Small intestine (tissue), 7 donors: ENCODE measurements around the gene BSND. TPM values are rescaled to one million over a fixed set of nuclear protein-coding genes. Genes with fewer than 3 reads are reported as not detected.

ENCODE experiments used
- DNase-seq, 2 donors: peaks; one replicate each; pipeline versions ENCODE4 v3.0.0 to v3.0.0-alpha.2; 2013
- FAIRE-seq: peaks from 2 replicates; lab custom pipeline; 2012; peaks lifted over from hg19 to GRCh38; lab: Jason Lieb, UNC
- H3K27ac ChIP-seq, 3 donors: one replicate each; pipeline ENCODE4 v1.5.1; 2013; ENCODE audit warnings: low read length in 2 of 3, mild to moderate bottlenecking in 2 of 3, control low read depth in 1 of 3, inconsistent platforms in 1 of 3, low read depth in 1 of 3, moderate library complexity in 1 of 3
- H3K27me3 ChIP-seq, 3 donors: one replicate each; pipeline ENCODE4 v1.6.1; 2013; ENCODE audit warnings: low read length in 3 of 3, inconsistent platforms in 1 of 3; ENCODE audit not compliant: control insufficient read depth in 3 of 3, insufficient read depth in 3 of 3
- H3K36me3 ChIP-seq, 3 donors: one replicate each; pipeline ENCODE4 v1.6.1; 2013; ENCODE audit warnings: low read length in 3 of 3, inconsistent platforms in 1 of 3, low read depth in 1 of 3, mild to moderate bottlenecking in 1 of 3, moderate library complexity in 1 of 3; ENCODE audit not compliant: control insufficient read depth in 3 of 3, insufficient read depth in 2 of 3
- H3K4me1 ChIP-seq, 3 donors: one replicate each; pipeline ENCODE4 v1.6.1; 2013; ENCODE audit warnings: low read length in 2 of 3, inconsistent platforms in 1 of 3, low read depth in 1 of 3, mild to moderate bottlenecking in 1 of 3, moderate library complexity in 1 of 3; ENCODE audit not compliant: control insufficient read depth in 3 of 3, insufficient read depth in 2 of 3
- H3K4me3 ChIP-seq, 3 donors: one replicate each; pipeline ENCODE4 v1.5.1; 2013; ENCODE audit warnings: low read length in 3 of 3, control low read depth in 1 of 3, inconsistent platforms in 1 of 3, low read depth in 1 of 3, mild to moderate bottlenecking in 1 of 3, moderate library complexity in 1 of 3
- H3K9me3 ChIP-seq, 2 donors: one replicate each; pipeline ENCODE4 v1.6.1; 2013; ENCODE audit warnings: low read depth in 1 of 2, low read length in 1 of 2; ENCODE audit not compliant: control insufficient read depth in 2 of 2, insufficient read depth in 1 of 2
- WGBS, 3 donors: extraction: QIAGEN DNeasy Blood & Tissue Kit; methylation state at CpG; one replicate each; pipeline ENCODE4 v1.1.7; 2013; 5-methylcytosine and 5-hydroxymethylcytosine counted together
- polyA plus RNA-seq, 4 donors: library from polyadenylated mRNA; stranded (reverse) in 3 of 4; unstranded in 1 of 4; fragments of 200-250 nt in 3 of 4; fragments of 120-200 nt in 1 of 4; gene quantifications; one replicate each; pipeline versions ENCODE4 v1.2.1 to v1.2.3, GENCODE V29; 2013
- donor health status: healthy with polysubstance abuse.
- donor health status: control.
- donor health status: control.
- donor health status: Bipolar disorder and iron deficiency.
- donor health status: healthy.

The BSND gene
- polyA plus RNA-seq, 4 donors: 0.01 TPM; not detected in 2

DNA sequence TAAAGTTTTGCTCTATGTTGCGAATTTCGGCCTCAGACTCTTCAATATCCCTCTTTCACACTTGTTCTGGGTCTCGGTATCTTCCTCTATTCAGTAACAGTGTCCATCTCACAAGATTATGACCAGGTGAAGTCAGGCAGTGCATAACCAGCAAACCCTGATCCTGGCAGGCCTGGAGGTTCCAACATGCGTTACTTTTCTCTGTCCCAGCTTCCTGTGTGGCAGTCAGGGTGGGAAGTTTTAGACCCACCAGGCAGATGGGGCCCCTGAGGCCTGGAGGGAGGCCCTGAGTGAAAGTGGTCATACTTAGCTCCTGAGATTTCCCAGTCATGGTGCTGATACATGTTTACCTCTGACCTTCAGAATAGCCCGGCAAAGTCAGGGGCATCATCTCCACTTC, 13.2 kb upstream of the BSND start:
- no peaks in the 10 kb centered on the region for H3K9me3 ChIP-seq
- no peaks in the 10 kb centered on the region for H3K36me3 ChIP-seq
- H3K4me1 ChIP-seq: no peaks in the 10 kb centered on the region
- H3K27me3 ChIP-seq: peaks cover 0 to 9% (median 2%) of the 10 kb centered on the region in 3 donors
- H3K4me3 ChIP-seq: no peak overlapping the region
- DNase-seq: no peak
- 86 to 89% (median 88%) methylated on average over 5 of the region's 5 CpGs for WGBS, 3 donors
- no peak for FAIRE-seq
- no peak overlapping the region for H3K27ac ChIP-seq

GRCh38 chr1:54986025-54986424, 12.7 kb upstream of the BSND start:
- Histone ChIP-seq H3K27ac (no peak overlapping the region), H3K4me3 (no peak overlapping the region), H3K9me3 (no peaks in the 10 kb centered on the region), H3K4me1 (no peaks in the 10 kb centered on the region), H3K36me3 (no peaks in the 10 kb centered on the region), H3K27me3 (peaks cover 0 to 6% (median 2%) of the 10 kb centered on the region in 3 donors)
- no peak for FAIRE-seq
- DNase-seq: no peak
- 82 to 89% (median 87%) methylated on average over 15 of the region's 15 CpGs for WGBS, 3 donors

GRCh38 chr1:54986533-54986932, 12.2 kb upstream of the BSND start:
- FAIRE-seq: no peak
- WGBS, 3 donors: 84 to 95% (median 92%) methylated on average over 3 of the region's 3 CpGs
- H3K27me3 ChIP-seq: peaks cover 0 to 2% (median 2%) of the 10 kb centered on the region in 3 donors

GRCh38 chr1:54987427-54987826, 11.3 kb upstream of the BSND start:
- H3K27ac ChIP-seq: no peak overlapping the region
- FAIRE-seq (no peak), DNase-seq (no peak)
- H3K4me3 ChIP-seq: no peak overlapping the region
- no peaks in the 10 kb centered on the region for H3K9me3 ChIP-seq
- peaks cover 0 to 2% (median 0%) of the 10 kb centered on the region in 3 donors for H3K27me3 ChIP-seq
- WGBS, 3 donors: 70 to 87% (median 86%) methylated on average over 2 of the region's 2 CpGs
- H3K36me3 ChIP-seq: no peaks in the 10 kb centered on the region
- no peaks in the 10 kb centered on the region for H3K4me1 ChIP-seq

More at GRCh38 chr1:54986533-54986932, 12.2 kb upstream of the BSND start:
- DNase-seq: no peak
- H3K9me3 ChIP-seq: no peaks in the 10 kb centered on the region
- H3K27ac ChIP-seq: no peak overlapping the region
- no peaks in the 10 kb centered on the region for H3K4me1 ChIP-seq
- no peak overlapping the region for H3K4me3 ChIP-seq
- no peaks in the 10 kb centered on the region for H3K36me3 ChIP-seq

DNA sequence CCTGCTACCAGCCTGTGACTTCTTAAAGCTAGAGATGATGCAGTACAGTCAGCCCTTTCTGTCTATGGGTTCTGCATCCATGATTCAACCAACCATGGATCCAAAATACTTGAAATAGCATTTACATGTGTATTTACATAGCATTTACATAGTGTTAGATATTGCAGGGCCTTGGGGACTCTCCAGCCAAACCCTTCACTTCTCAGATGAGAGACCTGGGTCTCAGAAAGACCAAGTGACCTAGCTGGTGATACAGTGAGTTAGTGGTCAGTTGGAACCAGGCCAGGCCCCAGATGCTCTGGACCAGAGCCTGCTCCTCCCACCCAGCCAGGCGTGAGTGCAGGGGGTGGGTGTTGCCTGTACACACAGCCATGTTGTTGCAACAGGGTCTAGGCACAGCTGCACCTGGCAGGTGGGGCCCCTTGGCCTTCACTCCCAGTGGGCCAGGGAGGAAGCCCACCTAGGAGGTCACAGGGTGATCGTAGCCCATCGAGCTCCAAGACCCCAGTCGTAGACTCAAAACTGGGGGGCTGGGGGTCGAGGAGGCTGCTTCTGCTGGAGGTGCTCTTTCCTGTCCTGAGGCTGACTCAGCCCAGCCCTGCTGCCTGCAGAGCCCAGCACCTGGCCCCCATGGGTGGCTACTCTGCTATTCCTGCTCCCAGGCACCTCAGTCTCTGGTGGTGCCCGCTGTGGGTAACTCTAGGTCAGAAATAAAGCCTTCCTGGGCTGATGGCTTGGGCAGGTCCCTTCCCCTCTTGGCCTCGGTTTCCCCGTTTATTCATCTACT, 10.6 kb upstream of the BSND start:
- Histone ChIP-seq H3K4me1 (no peaks in the 10 kb centered on the region), H3K27ac (no peak overlapping the region), H3K4me3 (no peak overlapping the region), H3K36me3 (no peaks in the 10 kb centered on the region), H3K9me3 (no peaks in the 10 kb centered on the region), H3K27me3 (no peaks in the 10 kb centered on the region)
- DNase-seq: no peak
- FAIRE-seq: no peak
- WGBS, 3 donors: 80 to 87% (median 81%) methylated on average over 8 of the region's 8 CpGs

- Histone ChIP-seq H3K27me3 (no peaks in the 10 kb centered on the region), H3K9me3 (no peaks in the 10 kb centered on the region), H3K27ac (peak overlapping the region in 2 of 3 donors; percentile 3 to 8), H3K36me3 (no peaks in the 10 kb centered on the region), H3K4me3 (no peak overlapping the region), H3K4me1 (no peaks in the 10 kb centered on the region)
- no peak for DNase-seq
- no peak for FAIRE-seq
- WGBS, 3 donors: 91 to 93% (median 93%) methylated on average over 4 of the region's 4 CpGs
Observed at GRCh38 chr1:54988975-54989374, 9.8 kb upstream of the BSND start.

DNA sequence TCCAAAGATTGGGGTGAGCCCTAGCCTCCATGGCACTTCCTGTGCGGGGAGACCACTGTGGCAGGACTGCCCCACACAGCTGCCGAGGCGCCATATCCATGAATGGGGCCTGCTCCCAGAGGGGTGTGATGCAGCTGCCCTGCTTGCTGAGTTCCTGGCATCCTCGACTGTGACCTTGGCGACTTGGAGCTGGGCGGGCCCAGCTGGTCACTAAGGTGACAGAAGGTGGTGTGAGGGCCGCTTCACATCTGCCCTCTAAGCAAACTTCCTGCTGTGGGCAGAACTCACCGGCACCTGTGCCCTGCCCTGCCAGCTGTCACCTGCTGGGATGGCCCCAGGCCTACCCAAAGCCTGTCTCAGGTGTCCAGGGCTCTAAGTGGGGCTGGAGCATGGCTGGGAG, 9.3 kb upstream of the BSND start:
- Histone ChIP-seq H3K27ac (peak overlapping the region in 2 of 3 donors; percentile 3 to 47), H3K9me3 (no peaks in the 10 kb centered on the region), H3K27me3 (peaks cover 0 to under 1% (median 0%) of the 10 kb centered on the region in 3 donors), H3K36me3 (no peaks in the 10 kb centered on the region), H3K4me1 (no peaks in the 10 kb centered on the region), H3K4me3 (no peak overlapping the region)
- peak; percentile 51 to 65 for DNase-seq
- WGBS, 3 donors: 52 to 72% (median 57%) methylated on average over 8 of the region's 8 CpGs
- FAIRE-seq: no peak

- DNase-seq: no peak
- WGBS, 3 donors: 67 to 79% (median 73%) methylated on average over 12 to 13 of the region's 13 CpGs
- Histone ChIP-seq H3K36me3 (no peaks in the 10 kb centered on the region), H3K9me3 (no peaks in the 10 kb centered on the region), H3K4me1 (no peaks in the 10 kb centered on the region), H3K4me3 (no peak overlapping the region), H3K27me3 (peaks cover 0 to 4% (median 3%) of the 10 kb centered on the region in 3 donors), H3K27ac (peak overlapping the region in 2 of 3 donors; percentile 33 to 47)
- FAIRE-seq: no peak
Observed at GRCh38 chr1:54989968-54990810, 8.5 kb upstream of the BSND start.
